GM12801 (cell line): Measurements from ENCODE around the gene SLC1A2.

Experiments
- CTCF ChIP-seq: IDR thresholded peaks from one replicate; pipeline ENCODE4 v1.5.1; 2011; ENCODE audit warnings: control low read depth; ENCODE audit not compliant: insufficient read length; ENCODE audit errors: extremely low read depth

SLC1A2 gene

DNA sequence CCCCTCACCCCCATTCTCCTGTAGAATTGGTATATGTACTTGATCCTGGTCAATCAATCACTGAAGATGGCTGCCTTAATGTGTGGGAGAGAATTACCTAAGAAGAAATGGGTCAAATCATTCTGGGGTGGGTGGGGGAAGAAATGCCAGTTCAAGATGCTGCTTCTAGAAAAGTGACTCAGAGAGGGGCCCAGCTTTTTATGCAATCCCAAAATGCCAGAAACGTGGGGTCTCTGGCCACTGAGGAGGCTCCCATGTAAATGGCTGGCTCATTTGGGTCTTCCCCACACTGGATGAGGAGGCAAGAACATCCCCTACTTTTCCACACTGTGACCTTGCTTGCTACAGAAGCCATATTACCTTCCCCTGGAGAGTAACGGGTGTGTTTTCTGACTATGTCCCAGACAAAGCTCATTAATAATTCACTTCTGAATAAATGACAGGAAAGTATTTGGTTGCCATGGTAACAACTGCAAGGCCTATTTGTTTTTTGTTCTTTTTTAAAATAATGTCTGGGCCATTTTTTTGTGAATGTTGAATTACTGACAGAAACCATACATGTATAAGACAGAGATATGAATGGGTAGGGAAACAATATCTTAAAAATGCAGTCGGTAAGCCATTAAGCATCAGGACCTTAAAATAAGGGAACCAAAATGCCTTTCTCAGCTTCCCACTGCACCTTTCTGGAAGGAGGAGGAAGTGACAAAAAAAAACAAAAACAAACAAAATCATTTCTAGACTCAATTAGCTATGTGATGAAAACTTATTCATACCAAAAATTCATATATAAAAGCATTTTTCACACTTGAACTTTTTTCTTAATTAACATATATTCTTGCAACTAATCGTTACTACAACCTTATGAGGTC lies 32.0 kb downstream of the SLC1A2 start:
- TF ChIP-seq CTCF = no peak

GRCh38 chr11:35383953-35384352 lies 35.4 kb downstream of the SLC1A2 start:
- TF ChIP-seq CTCF = no peak

- no peak for TF ChIP-seq CTCF
Measured at GRCh38 chr11:35381709-35382322, 37.5 kb downstream of the SLC1A2 start.

DNA sequence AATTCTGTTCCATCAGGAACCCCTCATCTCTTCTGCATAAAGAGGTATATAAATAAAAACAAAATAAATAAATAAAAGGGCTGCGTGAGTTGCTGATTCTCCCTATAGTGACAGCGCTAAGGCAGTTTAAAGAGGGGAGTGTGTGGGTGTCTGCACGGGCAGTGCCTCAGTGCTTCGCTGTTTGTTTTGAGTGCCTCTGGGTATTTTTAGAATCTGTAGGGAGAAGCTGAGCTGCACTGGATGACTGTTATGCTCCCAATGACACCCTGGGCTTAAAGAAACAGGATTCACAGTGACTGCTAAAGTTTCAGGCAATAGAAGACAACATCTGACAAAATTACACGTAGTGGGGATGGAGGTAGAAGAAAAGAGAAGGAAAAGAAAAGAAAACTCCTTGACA lies 38.8 kb downstream of the SLC1A2 start:
- TF ChIP-seq CTCF = no peak

DNA sequence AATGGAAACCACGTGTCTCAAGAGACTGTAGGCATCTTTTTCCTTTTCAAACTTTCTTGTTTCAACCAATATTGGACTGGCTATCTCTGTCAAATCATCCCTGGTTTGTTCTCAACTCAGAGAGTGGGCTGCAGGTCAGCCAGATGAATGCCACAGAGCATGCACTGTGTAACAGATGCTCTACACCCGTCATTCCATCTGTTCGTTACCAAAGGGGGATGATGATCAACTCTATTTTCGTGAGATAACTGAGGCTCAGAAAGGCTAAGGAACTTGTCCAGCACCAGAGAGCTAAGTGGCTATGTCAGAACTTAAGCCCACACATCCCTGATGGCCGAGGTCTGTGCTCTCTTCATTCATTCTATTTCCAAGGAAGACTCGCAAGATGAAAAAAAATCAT lies 42.1 kb downstream of the SLC1A2 start:
- no peak for TF ChIP-seq CTCF

DNA sequence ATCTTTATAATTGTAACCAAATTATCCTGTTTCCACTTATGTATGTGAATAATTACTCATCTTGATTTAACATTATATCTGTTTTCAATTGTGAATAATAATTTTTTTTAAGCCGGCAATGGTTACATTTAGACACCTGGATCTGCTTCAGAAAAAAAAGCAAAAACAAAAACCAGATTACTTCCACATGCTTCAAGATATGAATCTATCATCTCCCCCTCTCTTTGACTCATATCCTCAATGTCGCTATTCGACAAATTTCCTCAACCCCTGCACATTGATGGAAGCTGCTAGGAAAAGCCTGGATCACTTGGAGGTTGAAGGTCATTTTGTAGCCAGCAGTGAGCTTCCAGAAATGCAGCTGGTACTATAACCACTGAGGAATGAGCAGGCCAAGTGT lies 42.7 kb downstream of the SLC1A2 start:
- TF ChIP-seq CTCF = no peak

GRCh38 chr11:35376118-35376510 lies 43.2 kb downstream of the SLC1A2 start:
- no peak for TF ChIP-seq CTCF
